Activated CD4-positive, alpha-beta T cell treated with anti-CD3 and anti-CD28 coated beads, Interleukin-2, Interleukin-4, amounts not matched to agents 100 ng/mL and 50 ng/mL, durations not matched to agents 16 hours and 8 hours (primary cell): ENCODE data around the gene DGCR8.

Experiments used
- DNase-seq: peaks from one replicate; pipeline ENCODE4 v3.0.0-alpha.2; 2020; ENCODE audit warnings: low spot score

DGCR8 gene

GRCh38 chr22:20137671-20138416 lies 57.8 kb downstream of the DGCR8 start:
- no peak for DNase-seq

GRCh38 chr22:20138417-20138738 lies 58.3 kb downstream of the DGCR8 start:
- DNase-seq, result no peak

- no peak for DNase-seq
Measured at GRCh38 chr22:20138868-20139267, 58.8 kb downstream of the DGCR8 start.

GRCh38 chr22:20139391-20140106 lies 59.5 kb downstream of the DGCR8 start:
- DNase-seq, result no peak

GRCh38 chr22:20140107-20140445 lies 60.0 kb downstream of the DGCR8 start:
- DNase-seq, result no peak

GRCh38 chr22:20140521-20140964 lies 60.5 kb downstream of the DGCR8 start:
- no peak for DNase-seq

- no peak for DNase-seq
Measured at GRCh38 chr22:20141186-20142077, 61.4 kb downstream of the DGCR8 start.

GRCh38 chr22:20142711-20143621 lies 62.9 kb downstream of the DGCR8 start:
- no peak for DNase-seq

GRCh38 chr22:20143883-20144665 lies 64.0 kb downstream of the DGCR8 start:
- no peak for DNase-seq

GRCh38 chr22:20145206-20145831 lies 65.3 kb downstream of the DGCR8 start:
- DNase-seq, result no peak

- DNase-seq, result no peak
Measured at GRCh38 chr22:20145832-20146223, 65.8 kb downstream of the DGCR8 start.

- DNase-seq, result no peak
Measured at GRCh38 chr22:20146777-20147176, 66.7 kb downstream of the DGCR8 start.

GRCh38 chr22:20147237-20147988 lies 67.4 kb downstream of the DGCR8 start:
- DNase-seq, result no peak

GRCh38 chr22:20148414-20148813 lies 68.4 kb downstream of the DGCR8 start:
- DNase-seq, result no peak

- no peak for DNase-seq
Measured at GRCh38 chr22:20149257-20150250, 69.5 kb downstream of the DGCR8 start.

- no peak for DNase-seq
Measured at GRCh38 chr22:20150381-20151275, 70.6 kb downstream of the DGCR8 start, which contains the start of gene CCDC188. Gene CCDC188 (minus strand): TSS chr22:20151055. CDS start chr22:20150986, 69 bp downstream.

GRCh38 chr22:20151276-20151588 lies 71.2 kb downstream of the DGCR8 start:
- no peak for DNase-seq
